Astrocyte (in vitro differentiated cells and primary cell): ENCODE results near the gene SDC4.

ENCODE experiments used
- EZH2 ChIP-seq: IDR thresholded peaks from 2 replicates; pipeline ENCODE4 v1.6.1; 2012; ENCODE audit warnings: mild to moderate bottlenecking, low read length, inconsistent platforms; ENCODE audit not compliant: insufficient read depth
- TF ChIP-seq, protein P1 (sequence below): IDR thresholded peaks from 2 replicates; pipeline ENCODE4 v1.5.1; 2011; ENCODE audit warnings: low read depth, mild to moderate bottlenecking, inconsistent platforms, low read length, moderate library complexity; ENCODE audit not compliant: insufficient read depth

DNA sequence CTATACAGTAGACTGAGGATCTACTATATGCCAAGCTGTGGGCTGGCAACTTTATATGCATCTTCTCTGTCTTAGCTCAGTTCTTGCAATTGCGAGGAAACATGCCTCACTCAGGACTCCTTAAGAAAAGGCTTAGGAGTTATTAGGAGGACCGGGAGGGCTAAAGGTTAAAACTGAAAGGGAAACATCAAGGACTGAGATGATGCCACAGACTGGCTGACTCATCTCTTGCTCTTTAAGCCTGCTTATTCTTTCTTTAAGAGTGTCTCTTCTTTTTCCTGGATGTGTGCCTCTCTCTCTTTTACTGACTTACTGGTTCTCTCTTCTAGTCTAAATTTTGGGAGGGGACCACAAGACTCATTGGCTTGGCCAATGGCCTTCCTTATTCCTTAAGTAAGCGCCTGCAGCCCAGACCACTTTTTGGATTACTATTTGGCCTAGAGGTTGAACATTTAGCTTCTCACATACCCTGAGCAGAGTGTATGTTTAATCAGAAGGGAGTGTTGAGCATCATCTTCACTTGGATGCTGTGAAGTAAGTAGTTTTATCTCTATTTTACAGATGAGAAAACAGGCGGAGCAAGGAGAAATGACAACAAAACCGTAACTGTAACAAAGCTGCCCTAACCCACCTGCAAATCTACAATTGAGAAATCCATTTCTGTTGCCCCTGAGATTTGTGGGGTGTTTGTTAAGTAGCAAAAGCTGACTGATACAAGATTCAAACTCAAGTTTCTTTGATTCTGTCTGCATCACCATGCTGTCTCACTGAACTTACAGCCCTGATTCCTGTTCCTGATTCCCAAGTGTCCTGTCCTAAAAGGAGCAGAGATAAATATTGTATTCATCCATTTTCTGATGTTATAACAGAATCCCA is 7.2 kb upstream of the SDC4 start:
- TF ChIP-seq, protein P1, sequence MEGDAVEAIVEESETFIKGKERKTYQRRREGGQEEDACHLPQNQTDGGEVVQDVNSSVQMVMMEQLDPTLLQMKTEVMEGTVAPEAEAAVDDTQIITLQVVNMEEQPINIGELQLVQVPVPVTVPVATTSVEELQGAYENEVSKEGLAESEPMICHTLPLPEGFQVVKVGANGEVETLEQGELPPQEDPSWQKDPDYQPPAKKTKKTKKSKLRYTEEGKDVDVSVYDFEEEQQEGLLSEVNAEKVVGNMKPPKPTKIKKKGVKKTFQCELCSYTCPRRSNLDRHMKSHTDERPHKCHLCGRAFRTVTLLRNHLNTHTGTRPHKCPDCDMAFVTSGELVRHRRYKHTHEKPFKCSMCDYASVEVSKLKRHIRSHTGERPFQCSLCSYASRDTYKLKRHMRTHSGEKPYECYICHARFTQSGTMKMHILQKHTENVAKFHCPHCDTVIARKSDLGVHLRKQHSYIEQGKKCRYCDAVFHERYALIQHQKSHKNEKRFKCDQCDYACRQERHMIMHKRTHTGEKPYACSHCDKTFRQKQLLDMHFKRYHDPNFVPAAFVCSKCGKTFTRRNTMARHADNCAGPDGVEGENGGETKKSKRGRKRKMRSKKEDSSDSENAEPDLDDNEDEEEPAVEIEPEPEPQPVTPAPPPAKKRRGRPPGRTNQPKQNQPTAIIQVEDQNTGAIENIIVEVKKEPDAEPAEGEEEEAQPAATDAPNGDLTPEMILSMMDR = no peak
- TF ChIP-seq EZH2 = no peak
